DMS53 treated with DMSO at 0.1 percent for 48 hours (cell line): Measurements from ENCODE around the gene HAGH.
A peak's percentile ranks its signal among the peaks of the same experiment; 100 is the strongest.
"Not testable (repeated sequence)": the region's sequence is repeated elsewhere in the genome, so short reads cannot be mapped to it uniquely, and the experiment has no call there.

ENCODE experiments used
- DNase-seq: peaks from one replicate; lab custom pipeline; 2025; ENCODE audit not compliant: unreplicated experiment; lab: John Stamatoyannopoulos, UW

Gene HAGH

GRCh38 chr16:1826691-1827573 is at the start of gene HAGH, which contains the start of gene FAHD1:
HAGH (minus strand) TSS chr16:1826825; CDS start chr16:1826787, 38 bp downstream.
FAHD1 (plus strand) TSS chr16:1827206; CDS start chr16:1827239, 33 bp downstream.
- peak; percentile 85 for DNase-seq

- not testable (repeated sequence) for DNase-seq
Measured at GRCh38 chr16:1876066-1876465, 49.4 kb upstream of the HAGH start.

GRCh38 chr16:1874854-1875253 is 48.2 kb upstream of the HAGH start:
- no peak for DNase-seq

- no peak for DNase-seq
Measured at GRCh38 chr16:1871974-1872635, 45.5 kb upstream of the HAGH start, which contains the start of gene MEIOB. MEIOB (minus strand) TSS chr16:1872164; CDS start chr16:1868175, 3,989 bp downstream.

GRCh38 chr16:1870365-1871082 is 43.9 kb upstream of the HAGH start:
- peak; percentile 87 for DNase-seq

- DNase-seq, result no peak
Measured at GRCh38 chr16:1865902-1866690, 39.5 kb upstream of the HAGH start.

- DNase-seq, result peak; percentile 35
Measured at GRCh38 chr16:1863681-1864460, 37.2 kb upstream of the HAGH start.

- no peak for DNase-seq
Measured at GRCh38 chr16:1862394-1862793, 35.8 kb upstream of the HAGH start.

- no peak for DNase-seq
Measured at GRCh38 chr16:1861730-1862129, 35.1 kb upstream of the HAGH start.

- no peak for DNase-seq
Measured at GRCh38 chr16:1859650-1860049, 33.0 kb upstream of the HAGH start.

GRCh38 chr16:1858189-1858865 is 31.7 kb upstream of the HAGH start:
- no peak for DNase-seq

GRCh38 chr16:1857433-1858097 is 30.9 kb upstream of the HAGH start:
- no peak for DNase-seq

- DNase-seq, result no peak
Measured at GRCh38 chr16:1851793-1852192, 25.2 kb upstream of the HAGH start.

GRCh38 chr16:1850981-1851380 is 24.4 kb upstream of the HAGH start:
- DNase-seq, result no peak

GRCh38 chr16:1846416-1846815 is 19.8 kb upstream of the HAGH start:
- no peak for DNase-seq

GRCh38 chr16:1845985-1846384 is 19.4 kb upstream of the HAGH start:
- no peak for DNase-seq

GRCh38 chr16:1839554-1839953 is 12.9 kb upstream of the HAGH start:
- DNase-seq, result no peak

- no peak for DNase-seq
Measured at GRCh38 chr16:1834096-1834495, 7.5 kb upstream of the HAGH start.
